ENCODE measurements around the gene RRM2. TPM values are rescaled to one million over a fixed set of nuclear protein-coding genes. Genes with fewer than 3 reads are reported as not detected.

Gene RRM2
- total RNA-seq, 1 experiment from 2014 or later = 129 TPM

- no peak overlapping the region for H3K4me3 Mint-ChIP-seq
- no peaks in the 10 kb centered on the region; the same call in 1 of the 2 replicates for H3K27me3 Mint-ChIP-seq (ENCODE audit: low read depth)
- no peak for DNase-seq (ENCODE audit: low spot score)
- peaks cover 15% of the 10 kb centered on the region for H3K4me1 Mint-ChIP-seq
- TF ChIP-seq ZNF138 (CRISPR knock-in tag; conservative IDR thresholded peaks at IDR 0.05) (no peak), TCF7 (CRISPR knock-in tag; IDR thresholded peaks at IDR 0.05; ENCODE audit: low read depth) (no peak), USF2 (CRISPR knock-in tag; IDR thresholded peaks at IDR 0.05) (no peak), TEAD1 (CRISPR knock-in tag; IDR thresholded peaks at IDR 0.05) (no peak), NR3C1 (CRISPR knock-in tag; conservative IDR thresholded peaks at IDR 0.05; ENCODE audit: low read depth) (no peak), EMX1 (CRISPR knock-in tag; IDR thresholded peaks at IDR 0.05) (no peak), ATF1 (CRISPR knock-in tag; IDR thresholded peaks at IDR 0.05) (no peak), MLX (CRISPR knock-in tag; IDR thresholded peaks at IDR 0.05) (no peak), AR (CRISPR knock-in tag; IDR thresholded peaks at IDR 0.05) (no peak), E2F1 (CRISPR knock-in tag; IDR thresholded peaks at IDR 0.05) (no peak), ZNF121 (CRISPR knock-in tag; IDR thresholded peaks at IDR 0.05) (no peak), NFYB (CRISPR knock-in tag; conservative IDR thresholded peaks at IDR 0.05; ENCODE audit: low read depth) (no peak), E2F4 (CRISPR knock-in tag; IDR thresholded peaks at IDR 0.05; ENCODE audit: borderline replicate concordance, low read depth) (no peak), ATF2 (CRISPR knock-in tag; IDR thresholded peaks at IDR 0.05; ENCODE audit: borderline replicate concordance, low read depth) (no peak), CTCF (IDR thresholded peaks at IDR 0.05) (no peak), ZNF219 (CRISPR knock-in tag; IDR thresholded peaks at IDR 0.05; ENCODE audit: borderline replicate concordance) (no peak)
- peak; percentile 52 for ATAC-seq
- POLR2A ChIA-PET = no interaction called here
- CTCF ChIA-PET = interaction anchor here (0.7 to 2.1 kb wide), 7 partner anchors 9 to 263 kb away, joined by 3 to 12 read pairs (median 4); no protein-coding TSS in a partner anchor
- peak overlapping the region; percentile 67; the same call in 1 of the 2 replicates for H3K27ac Mint-ChIP-seq
- no peaks in the 10 kb centered on the region for H3K9me3 Mint-ChIP-seq
- H3K36me3 Mint-ChIP-seq = no peaks in the 10 kb centered on the region
Measured at GRCh38 chr2:10172033-10172871, 49.7 kb downstream of the RRM2 start.

All from WTC11 (cell line).